ENCODE data around the gene HEPACAM. TPM values are rescaled to one million over a fixed set of nuclear protein-coding genes. Genes with fewer than 3 reads are reported as not detected.

The HEPACAM gene
- total RNA-seq, 1 experiment from 2014 or later, result not detected

GRCh38 chr11:124877910-124878758 is 57.7 kb downstream of the HEPACAM start:
- H2AFZ ChIP-seq (ENCODE audit: low read length), result no peak overlapping the region
- no peak overlapping the region for H2BK120ac ChIP-seq (ENCODE audit: low read depth, low read length, poor library complexity, severe bottlenecking)
- H3K23me2 ChIP-seq (ENCODE audit: insufficient read length, low read depth, low read length, poor library complexity, severe bottlenecking), result peaks cover 6% of the 10 kb centered on the region
- H3K23ac ChIP-seq (ENCODE audit: insufficient read length, low read depth, low read length), result no peak overlapping the region
- no peak overlapping the region for H2AK5ac ChIP-seq (ENCODE audit: insufficient read length, low read length)
- peaks cover 6% of the 10 kb centered on the region; the same call in 1 of the 2 replicates for H3K27me3 ChIP-seq (ENCODE audit: insufficient read depth, low read length)
- H3K14ac ChIP-seq (ENCODE audit: insufficient read depth, low read length), result no peak overlapping the region
- Mint-ChIP-seq H3K36me3 (ENCODE audit: insufficient read depth in 1 of 3, low read depth in 3 of 3) (no peaks in the 10 kb centered on the region; a peak in 2 of 7 replicates), H3K4me3 (peak overlapping the region; percentile 82 to 89), H3K27ac (no peak overlapping the region), H3K4me1 (peaks cover 20 to 29% of the 10 kb centered on the region in 2 experiments), H3K9me3 (peaks cover 0 to 3% of the 10 kb centered on the region in 2 experiments; a peak in 1 of 5 replicates), H3K27me3 (ENCODE audit: low read depth) (peaks cover 31% of the 10 kb centered on the region)
- H3K18ac ChIP-seq (ENCODE audit: insufficient read length, low read depth, low read length), result no peak overlapping the region
- TF ChIP-seq CTCF (conservative IDR thresholded peaks at IDR 0.05), result no peak
- no peak overlapping the region for H3K56ac ChIP-seq (ENCODE audit: insufficient read length, low read depth, low read length)
- H3K4me1 ChIP-seq (ENCODE audit: insufficient read depth, low read length), result no peaks in the 10 kb centered on the region
- no CpG with 5 or more reads among the region's 17 CpGs for WGBS (ENCODE audit: extremely low coverage, insufficient read length, low lambda C conversion rate)
- no peak overlapping the region for H3K4me2 ChIP-seq (ENCODE audit: insufficient read depth, insufficient read length, low read length)
- no peaks in the 10 kb centered on the region for H3K79me1 ChIP-seq (ENCODE audit: insufficient read depth, low read depth, low read length, poor library complexity, severe bottlenecking)
- no peak overlapping the region for H3K27ac ChIP-seq (ENCODE audit: insufficient read length, low read depth, low read length)
- H3K9me3 ChIP-seq (ENCODE audit: control insufficient read depth, low read depth, low read length), result no peaks in the 10 kb centered on the region
- no peak overlapping the region for H2BK15ac ChIP-seq (ENCODE audit: low read depth, low read length)
- H4K8ac ChIP-seq (replicated peaks; ENCODE audit: insufficient read length, low read depth, low read length), result no peak overlapping the region
- H4K5ac ChIP-seq (ENCODE audit: insufficient read length, low read depth, low read length), result no peak overlapping the region
- no peaks in the 10 kb centered on the region for H4K20me1 ChIP-seq (ENCODE audit: control insufficient read depth, insufficient read depth, insufficient read length)
- H2BK12ac ChIP-seq (ENCODE audit: insufficient read length, low read depth, low read length), result no peak overlapping the region
- no peak overlapping the region for H3T11ph ChIP-seq (ENCODE audit: low read length)
- H2BK20ac ChIP-seq (ENCODE audit: low read depth, low read length, poor library complexity, severe bottlenecking), result no peak overlapping the region
- no peak overlapping the region for H3K9ac ChIP-seq (ENCODE audit: extremely low read depth, insufficient read length, low read length)
- no peak overlapping the region for H4K91ac ChIP-seq (ENCODE audit: insufficient read length, low read depth, low read length)
- no peak overlapping the region for H3K4ac ChIP-seq (ENCODE audit: low read depth, low read length)
- no peak overlapping the region for H2BK5ac ChIP-seq (ENCODE audit: insufficient read length, low read length)
- DNase-seq, result peak; percentile 55
- H3K79me2 ChIP-seq (ENCODE audit: insufficient read depth, low read length), result no peaks in the 10 kb centered on the region

Data from H9 (cell line).